Esophagus muscularis mucosa (tissue), 4 donors: Measurements from ENCODE around the gene ZNF329.

Experiments
- CTCF ChIP-seq, 3 experiments: fragments of 200-600 bp in 2 of 3; fragments of 450-650 bp in 1 of 3; sonication (generic) in 2 of 3; IDR thresholded peaks; one replicate each; pipeline ENCODE4 v1.5.1; 2017 to 2019; ENCODE audit warnings: antibody characterized with exemption in 3 of 3, mild to moderate bottlenecking in 2 of 3, moderate library complexity in 1 of 3
- EP300 ChIP-seq: sonication (generic); formaldehyde crosslinking; IDR thresholded peaks from one replicate; pipeline ENCODE4 v1.6.1; 2017; ENCODE audit warnings: antibody characterized with exemption
- POLR2A ChIP-seq: fragments of 450-650 bp; IDR thresholded peaks from one replicate; pipeline ENCODE4 v1.6.1; 2017; ENCODE audit warnings: antibody characterized with exemption, moderate library complexity, mild to moderate bottlenecking, low read depth

DNA sequence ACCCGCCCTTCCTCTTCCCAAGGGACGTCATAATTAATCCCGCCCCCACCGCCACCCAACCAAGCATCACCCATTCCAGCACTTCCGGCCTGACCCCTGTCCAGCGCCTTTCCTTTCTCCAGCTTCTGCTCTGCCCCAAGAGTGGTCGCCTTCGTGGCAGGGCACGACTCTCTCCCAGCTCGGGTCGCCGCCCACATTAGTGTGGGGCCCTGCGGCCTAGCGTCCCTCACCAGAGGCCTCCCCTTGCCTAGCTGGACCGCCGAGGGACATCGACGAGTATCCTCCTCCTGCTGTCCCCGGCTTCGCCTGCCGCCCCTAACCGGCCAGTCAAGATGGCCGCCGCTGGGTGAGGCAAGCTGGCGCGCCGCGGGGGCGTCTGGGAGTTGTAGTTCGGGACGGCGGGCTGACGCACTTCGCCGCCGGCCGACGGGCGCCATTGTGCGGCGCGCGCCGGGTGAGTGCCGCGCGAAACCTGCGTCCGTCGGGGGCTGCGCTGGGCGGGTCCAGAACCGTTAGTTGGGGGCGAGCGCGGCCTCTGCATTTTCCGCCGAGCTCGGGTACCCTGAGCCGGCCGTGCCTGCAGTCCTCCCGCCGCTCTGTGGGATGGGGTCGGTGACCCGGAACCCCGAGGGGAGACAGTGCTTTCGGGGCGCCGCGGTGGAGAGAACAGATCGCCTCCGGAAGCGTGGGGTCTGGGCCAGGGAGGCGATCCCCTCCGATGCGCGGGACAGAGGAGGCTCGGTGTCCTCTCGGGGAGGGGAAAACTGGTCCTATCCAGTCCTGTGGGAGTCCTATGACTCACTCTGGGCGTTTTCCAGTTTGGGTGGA lies 32.6 kb upstream of the ZNF329 start, which contains the start of gene ZNF274:
- TF ChIP-seq POLR2A (peak; percentile 81), CTCF (IDR thresholded peaks at IDR 0.05) (no peak), EP300 (no peak)
